Ovary (tissue), 9 donors: ENCODE data around the gene CSRP1. TPM values are rescaled to one million over a fixed set of nuclear protein-coding genes. Genes with fewer than 3 reads are reported as not detected.
A peak's percentile ranks its signal among the peaks of the same experiment; 100 is the strongest.

Source experiments
- DNase-seq, 5 donors: peaks; one replicate each; pipeline ENCODE4 v3.0.0-alpha.2; 2019 to 2020
- H3K27ac ChIP-seq, 2 donors: fragments of 200-600 bp; one replicate each; pipeline versions ENCODE4 v1.5.1 to v1.8.0; 2019 to 2022
- H3K27me3 ChIP-seq: fragments of 200-600 bp; one replicate; pipeline ENCODE4 v1.8.0; 2022
- H3K36me3 ChIP-seq: fragments of 200-600 bp; sonication (generic); one replicate; pipeline ENCODE4 v1.5.1; 2019
- H3K4me1 ChIP-seq: one replicate; pipeline ENCODE4 v1.8.1; 2013; ENCODE audit warnings: mild to moderate bottlenecking, moderate library complexity; ENCODE audit not compliant: insufficient read depth
- H3K4me3 ChIP-seq: fragments of 200-600 bp; sonication (generic); one replicate; pipeline ENCODE4 v1.5.1; 2017
- H3K9me3 ChIP-seq, 2 donors: fragments of 200-600 bp in 1 of 2; sonication (generic) in 1 of 2; one replicate each; pipeline versions ENCODE4 v1.5.1 to v1.8.1; 2013 to 2019; ENCODE audit warnings: mild to moderate bottlenecking in 1 of 2, moderate library complexity in 1 of 2
- EP300 ChIP-seq: sonication (generic); formaldehyde crosslinking; IDR thresholded peaks from one replicate; pipeline ENCODE4 v1.6.1; 2017; ENCODE audit warnings: antibody characterized with exemption
- POLR2A ChIP-seq: fragments of 450-650 bp; IDR thresholded peaks from one replicate; pipeline ENCODE4 v1.6.1; 2017; ENCODE audit warnings: antibody characterized with exemption, mild to moderate bottlenecking, moderate library complexity
- WGBS, 3 donors: extraction: QIAGEN DNeasy Blood & Tissue Kit in 1 of 3; methylation state at CpG; one replicate each; pipeline versions ENCODE4 v1.1.5 to v1.1.7; 2013 to 2017; 5-methylcytosine and 5-hydroxymethylcytosine counted together
- intact Hi-C, 4 donors: fragments of 100-400 bp; cut with DNase I; formaldehyde crosslinking; loops; one replicate each; pipeline versions ENCODE4 v1.11.0 to v1.15.1; 2022 to 2023
- polyA plus RNA-seq, 2 donors: library from polyadenylated mRNA; stranded (reverse); fragments of 200-250 nt in 1 of 2; fragments of 350-450 nt in 1 of 2; fragmentation: Illumina TruSeq in 1 of 2; extraction: RNeasy Lipid Tissue Mini Kit (QIAGEN cat#74804) in 1 of 2; gene quantifications; one replicate each; pipeline ENCODE4 v1.2.3, GENCODE V29; 2013 to 2014
- total RNA-seq, 7 donors: library from RNA; depleted of rRNA in 2 of 7; stranded (reverse); fragments of >200 nt in 2 of 7; fragmentation: NEBNext Ultra II Directional in 3 of 7; extraction: Animal tissue kit (Norgen Biotek cat#: 25700) in 3 of 7; gene quantifications; one replicate each; pipeline versions ENCODE4 v1.1.0 to v1.2.4, GENCODE V29; 2016 to 2023
- TF ChIP-seq, protein P1 (sequence below), 3 donors: fragments of 450-650 bp in 2 of 3; fragments of 200-600 bp in 1 of 3; IDR thresholded peaks; one replicate each; pipeline versions ENCODE4 v1.5.1 to v1.8.0; 2016 to 2022; ENCODE audit warnings: antibody characterized with exemption in 3 of 3, mild to moderate bottlenecking in 1 of 3
- donor health status: DM: no; HTN: no; CAD: no; lungs with moderate emphysema.
- donor health status: DM: no; HTN: no; CAD: no.
- donor health status: Bipolar disorder and iron deficiency.
- donor health status: DM: yes; HTN: yes; CAD: no.
- donor health status: DM: no; HTN: no; CAD: no.
- donor health status: DM: yes; HTN: yes; CAD: no.

Gene CSRP1
- total and polyA plus RNA-seq, 9 donors, result 205 to 783 (median 274) TPM

DNA sequence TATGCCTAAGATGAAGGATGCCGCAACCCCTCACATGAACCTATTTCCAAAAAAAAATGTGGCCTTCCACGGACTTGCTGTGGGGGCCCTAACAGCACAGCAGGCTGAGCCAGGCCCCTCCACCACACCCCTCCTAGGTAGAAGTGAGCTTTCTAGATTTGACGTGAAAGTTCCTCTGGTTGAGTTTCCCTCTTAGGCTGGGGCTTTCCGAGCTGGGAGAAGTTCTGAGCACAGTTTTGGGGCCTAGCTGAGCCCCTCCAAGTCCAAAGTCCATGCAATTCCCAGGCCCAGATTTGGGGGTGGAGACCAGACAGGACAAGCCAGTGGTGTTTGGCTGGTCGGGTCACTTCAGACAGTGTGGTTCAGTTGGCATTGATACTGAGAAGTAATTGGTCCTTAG is 24.2 kb downstream of the CSRP1 start:
- intact Hi-C loops, result loop anchor here in 3 of 4 donors (2.0 kb wide), 1 partner anchor 30 kb away; no protein-coding TSS in a partner anchor
- Histone ChIP-seq H3K27ac (no peak overlapping the region), H3K4me1 (no peaks in the 10 kb centered on the region), H3K36me3 (no peaks in the 10 kb centered on the region), H3K4me3 (no peak overlapping the region), H3K9me3 (no peaks in the 10 kb centered on the region), H3K27me3 (no peaks in the 10 kb centered on the region)
- no peak for DNase-seq
- TF ChIP-seq EP300, result no peak
- no peak for TF ChIP-seq POLR2A
- TF ChIP-seq, protein P1, sequence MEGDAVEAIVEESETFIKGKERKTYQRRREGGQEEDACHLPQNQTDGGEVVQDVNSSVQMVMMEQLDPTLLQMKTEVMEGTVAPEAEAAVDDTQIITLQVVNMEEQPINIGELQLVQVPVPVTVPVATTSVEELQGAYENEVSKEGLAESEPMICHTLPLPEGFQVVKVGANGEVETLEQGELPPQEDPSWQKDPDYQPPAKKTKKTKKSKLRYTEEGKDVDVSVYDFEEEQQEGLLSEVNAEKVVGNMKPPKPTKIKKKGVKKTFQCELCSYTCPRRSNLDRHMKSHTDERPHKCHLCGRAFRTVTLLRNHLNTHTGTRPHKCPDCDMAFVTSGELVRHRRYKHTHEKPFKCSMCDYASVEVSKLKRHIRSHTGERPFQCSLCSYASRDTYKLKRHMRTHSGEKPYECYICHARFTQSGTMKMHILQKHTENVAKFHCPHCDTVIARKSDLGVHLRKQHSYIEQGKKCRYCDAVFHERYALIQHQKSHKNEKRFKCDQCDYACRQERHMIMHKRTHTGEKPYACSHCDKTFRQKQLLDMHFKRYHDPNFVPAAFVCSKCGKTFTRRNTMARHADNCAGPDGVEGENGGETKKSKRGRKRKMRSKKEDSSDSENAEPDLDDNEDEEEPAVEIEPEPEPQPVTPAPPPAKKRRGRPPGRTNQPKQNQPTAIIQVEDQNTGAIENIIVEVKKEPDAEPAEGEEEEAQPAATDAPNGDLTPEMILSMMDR (IDR thresholded peaks at IDR 0.05), result no peak
- WGBS, 3 donors, result 68 to 83% (median 75%) methylated on average over 5 of the region's 5 CpGs

DNA sequence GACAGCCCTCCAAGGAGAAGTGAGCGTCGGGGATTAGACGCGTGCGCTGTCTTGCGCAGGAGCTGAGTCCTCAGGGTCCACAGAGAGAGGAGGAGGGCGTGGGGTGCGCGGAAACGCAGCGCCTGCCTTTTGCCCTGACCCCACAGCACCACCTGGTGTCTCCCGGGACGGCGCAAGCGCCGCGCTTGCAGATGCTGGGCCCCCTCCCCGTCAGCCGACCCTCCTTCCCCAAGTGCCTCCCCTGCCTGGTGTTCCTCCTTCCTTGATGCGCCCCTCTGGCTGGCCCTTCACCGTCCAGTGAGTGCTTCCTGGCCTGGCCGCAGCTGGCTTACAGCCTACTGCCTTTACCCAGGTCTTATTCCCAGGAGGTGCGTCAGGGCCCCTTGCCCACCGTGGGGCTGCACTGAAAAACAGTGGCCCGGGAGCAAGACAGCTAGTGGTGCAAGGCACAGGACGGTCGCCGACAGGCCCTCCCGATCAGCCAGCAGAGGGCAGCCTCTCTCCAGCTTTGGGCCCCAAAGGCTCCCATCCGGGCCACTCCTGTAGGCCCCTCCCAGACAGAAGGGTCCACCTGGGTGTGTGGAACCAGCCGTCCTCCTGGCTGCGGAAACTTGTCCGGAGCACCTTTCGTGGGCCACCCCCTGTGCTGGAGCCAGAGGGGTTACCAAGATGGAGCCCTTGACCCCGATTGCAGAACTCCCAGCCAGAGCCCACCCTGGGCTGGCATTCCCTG is 25.0 kb downstream of the CSRP1 start:
- no peaks in the 10 kb centered on the region for H3K4me1 ChIP-seq
- H3K9me3 ChIP-seq, result no peaks in the 10 kb centered on the region
- 3 to 10% (median 8%) methylated on average over 35 of the region's 35 CpGs for WGBS, 3 donors
- peak overlapping the region; percentile 9 for H3K4me3 ChIP-seq
- peak overlapping the region in 1 of 2 donors; percentile 9 for H3K27ac ChIP-seq
- intact Hi-C loops, result loop anchor here (2.0 kb wide), 1 partner anchor 31 kb away; no protein-coding TSS in a partner anchor
- TF ChIP-seq, protein P1 (IDR thresholded peaks at IDR 0.05), result peak; percentile 87 to 98 (median 98)
- TF ChIP-seq POLR2A, result peak; percentile 16
- no peak for TF ChIP-seq EP300
- no peaks in the 10 kb centered on the region for H3K27me3 ChIP-seq
- no peaks in the 10 kb centered on the region for H3K36me3 ChIP-seq
- peak; percentile 81 to 92 (median 91) for DNase-seq

DNA sequence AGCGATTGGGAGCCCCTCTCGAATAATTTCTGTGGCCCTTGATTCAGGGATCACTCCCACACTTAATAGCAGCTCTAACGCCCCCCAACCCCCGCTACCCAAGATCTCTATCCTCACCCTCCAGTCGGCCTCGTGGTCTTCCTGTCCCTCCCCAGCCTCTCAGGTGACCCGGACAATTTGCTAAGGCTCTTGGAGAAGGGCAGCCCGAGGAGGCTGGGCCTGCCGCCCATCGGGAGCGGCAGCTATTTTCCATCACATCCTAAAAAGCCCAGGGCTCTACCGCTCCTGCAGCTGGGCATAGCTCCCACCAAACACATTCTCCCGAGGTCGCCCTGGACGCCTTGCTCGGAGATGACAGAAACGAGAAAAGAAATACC is 25.9 kb downstream of the CSRP1 start:
- Histone ChIP-seq H3K9me3 (no peaks in the 10 kb centered on the region), H3K27me3 (no peaks in the 10 kb centered on the region), H3K4me1 (no peaks in the 10 kb centered on the region), H3K27ac (no peak overlapping the region), H3K36me3 (no peaks in the 10 kb centered on the region), H3K4me3 (peak overlapping the region; percentile 21)
- DNase-seq, result no peak
- intact Hi-C loops, result loop anchor here in 1 of 4 donors (2.0 kb wide), 1 partner anchor 32 kb away; no protein-coding TSS in a partner anchor
- TF ChIP-seq EP300 (no peak), POLR2A (no peak)
- TF ChIP-seq, protein P1 (IDR thresholded peaks at IDR 0.05), result no peak
- 6 to 10% (median 9%) methylated on average over 17 of the region's 17 CpGs for WGBS, 3 donors

DNA sequence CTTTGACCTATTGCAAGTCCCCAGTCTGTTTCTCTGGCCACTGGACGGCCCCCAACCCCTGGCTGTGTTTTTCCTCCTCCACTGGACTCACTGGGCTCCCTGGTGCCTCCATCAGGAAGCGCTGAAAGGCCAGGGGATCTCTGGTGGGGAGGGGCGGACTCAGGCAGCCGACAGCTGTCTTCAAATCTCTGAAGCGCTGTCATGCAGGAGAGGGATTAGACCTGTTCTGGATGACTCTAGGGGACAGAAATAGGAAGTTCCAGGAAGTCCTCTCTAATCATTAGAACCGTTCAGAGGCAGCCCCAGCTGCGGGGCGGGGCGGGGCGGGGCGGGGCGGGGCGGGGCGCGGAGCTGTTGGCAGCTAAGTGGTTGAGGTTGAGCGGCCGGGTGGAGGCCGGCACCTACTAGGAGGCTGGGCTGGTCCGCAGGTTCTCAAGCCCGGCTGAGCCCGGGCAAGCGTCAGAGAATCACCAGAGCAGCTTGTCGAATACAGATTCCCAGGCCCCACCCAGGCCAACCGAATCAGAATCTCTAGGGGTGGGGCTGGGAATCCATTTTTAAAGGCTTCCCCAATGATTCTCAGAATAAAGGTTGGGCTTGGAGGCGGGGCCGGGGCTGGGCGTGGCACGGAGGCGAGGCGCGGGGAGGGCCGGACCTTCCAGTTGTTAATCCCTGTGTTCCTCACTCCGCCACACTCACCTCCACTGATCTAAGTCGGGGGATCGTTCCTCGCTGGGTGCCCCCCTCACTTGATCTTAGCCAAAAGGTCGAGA is 26.5 kb downstream of the CSRP1 start:
- Histone ChIP-seq H3K27me3 (no peaks in the 10 kb centered on the region), H3K36me3 (no peaks in the 10 kb centered on the region), H3K4me1 (no peaks in the 10 kb centered on the region), H3K9me3 (no peaks in the 10 kb centered on the region), H3K27ac (no peak overlapping the region), H3K4me3 (peak overlapping the region; percentile 21)
- intact Hi-C loops, result loop anchor here in 1 of 4 donors (2.0 kb wide), 1 partner anchor 32 kb away; no protein-coding TSS in a partner anchor
- TF ChIP-seq EP300 (no peak), POLR2A (no peak)
- TF ChIP-seq, protein P1 (IDR thresholded peaks at IDR 0.05), result no peak
- peak in 4 of 5 donors; percentile 47 to 69 (median 64) for DNase-seq
- WGBS, 3 donors, result 5 to 10% (median 6%) methylated on average over 22 to 37 of the region's 37 CpGs
